ENCODE results near the gene CHL1.

GRCh38 chr3:236881-237280 lies 40.3 kb downstream of the CHL1 start:
- no peak for TF ChIP-seq CTCF (conservative IDR thresholded peaks at IDR 0.05)
- TF ChIP-seq ZFX (IDR thresholded peaks at IDR 0.05), result no peak

Data from C4-2B (cell line).